DMS114 treated with DMSO at 0.1 percent for 48 hours (cell line): Measurements from ENCODE around the gene ZNF783.
"Not testable (repeated sequence)": the region's sequence is repeated elsewhere in the genome, so short reads cannot be mapped to it uniquely, and the experiment has no call there.

Experiments
- DNase-seq: peaks from one replicate; lab custom pipeline; 2025; ENCODE audit not compliant: unreplicated experiment; lab: John Stamatoyannopoulos, UW

ZNF783 gene

DNA sequence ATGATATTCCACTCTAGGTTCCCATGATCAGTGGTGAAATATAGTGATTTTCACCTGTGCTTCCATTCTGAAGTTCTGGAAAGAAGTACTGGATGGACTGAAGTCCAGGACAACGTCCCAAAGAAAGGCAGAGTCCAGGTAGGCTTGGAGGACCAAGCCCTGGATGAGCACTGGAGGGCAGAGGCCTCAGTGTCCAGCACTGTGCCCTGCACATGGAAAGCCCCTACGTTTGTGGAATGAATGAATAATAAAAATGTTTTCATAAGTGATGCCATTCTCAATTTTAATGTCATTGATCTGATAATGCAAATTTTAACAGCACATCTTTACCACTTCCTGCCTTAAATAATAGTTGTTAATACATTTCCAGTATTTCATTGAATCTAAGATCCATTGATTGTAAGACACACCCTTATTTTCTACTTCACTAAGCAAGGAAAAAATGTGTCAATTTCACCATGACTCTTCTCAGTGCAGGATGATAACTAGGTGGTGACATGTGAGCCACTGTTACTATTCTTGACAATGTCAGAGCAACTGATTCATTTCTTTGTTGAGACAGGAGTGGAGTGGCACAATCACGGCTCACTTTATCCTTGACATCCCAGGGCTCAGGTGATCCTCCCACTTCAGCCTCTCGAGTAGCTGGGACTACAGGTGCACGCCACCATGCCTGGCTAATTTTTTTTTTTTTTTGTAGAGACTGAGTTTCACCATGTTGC is 35.2 kb downstream of the ZNF783 start:
- DNase-seq = no peak

- DNase-seq = no peak
These were observed 38.8 kb downstream of the ZNF783 start for GRCh38 chr7:149300620-149301285.

DNA sequence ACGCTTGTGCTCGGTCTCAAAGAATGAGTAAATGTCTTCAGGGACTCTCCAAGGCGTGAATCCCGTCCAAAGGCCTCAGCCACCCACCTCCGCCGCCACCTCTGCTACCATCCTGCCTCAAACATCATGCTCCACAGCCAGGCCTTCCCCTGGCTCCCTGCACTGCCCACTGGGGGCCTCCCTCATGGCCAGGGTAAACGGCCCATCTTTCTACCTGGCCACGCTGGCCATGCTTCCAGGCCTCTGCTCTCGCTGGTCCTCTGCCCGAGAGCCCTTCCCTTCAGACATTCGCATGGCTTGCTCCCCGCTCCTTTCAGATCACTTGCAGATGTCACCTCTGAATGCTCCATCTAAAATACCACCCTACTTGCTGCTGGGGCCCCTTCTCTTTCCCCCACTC is 40.2 kb downstream of the ZNF783 start:
- DNase-seq = no peak

DNA sequence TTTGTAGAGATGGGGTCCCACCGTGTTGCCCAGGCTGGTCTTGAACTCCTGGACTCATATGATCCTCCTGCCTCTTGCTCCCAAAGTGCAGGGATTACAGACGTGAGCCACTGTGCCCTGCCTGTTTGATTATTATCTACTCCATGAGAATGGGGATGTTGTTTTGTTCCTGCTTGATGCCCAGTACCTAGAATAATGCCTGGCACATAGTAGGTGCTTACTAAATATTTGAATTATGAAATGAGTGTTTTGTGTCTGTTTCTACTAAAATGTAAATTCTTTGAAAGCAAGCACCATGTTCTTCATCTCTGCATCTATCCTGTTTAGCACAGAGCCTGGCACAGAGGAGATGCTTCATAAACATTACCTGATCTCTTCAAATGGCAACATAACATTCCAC is 40.9 kb downstream of the ZNF783 start:
- no peak for DNase-seq

- DNase-seq = no peak
These were observed 42.0 kb downstream of the ZNF783 start for GRCh38 chr7:149304006-149304405.

GRCh38 chr7:149306854-149307253 is 44.9 kb downstream of the ZNF783 start:
- DNase-seq = no peak

DNA sequence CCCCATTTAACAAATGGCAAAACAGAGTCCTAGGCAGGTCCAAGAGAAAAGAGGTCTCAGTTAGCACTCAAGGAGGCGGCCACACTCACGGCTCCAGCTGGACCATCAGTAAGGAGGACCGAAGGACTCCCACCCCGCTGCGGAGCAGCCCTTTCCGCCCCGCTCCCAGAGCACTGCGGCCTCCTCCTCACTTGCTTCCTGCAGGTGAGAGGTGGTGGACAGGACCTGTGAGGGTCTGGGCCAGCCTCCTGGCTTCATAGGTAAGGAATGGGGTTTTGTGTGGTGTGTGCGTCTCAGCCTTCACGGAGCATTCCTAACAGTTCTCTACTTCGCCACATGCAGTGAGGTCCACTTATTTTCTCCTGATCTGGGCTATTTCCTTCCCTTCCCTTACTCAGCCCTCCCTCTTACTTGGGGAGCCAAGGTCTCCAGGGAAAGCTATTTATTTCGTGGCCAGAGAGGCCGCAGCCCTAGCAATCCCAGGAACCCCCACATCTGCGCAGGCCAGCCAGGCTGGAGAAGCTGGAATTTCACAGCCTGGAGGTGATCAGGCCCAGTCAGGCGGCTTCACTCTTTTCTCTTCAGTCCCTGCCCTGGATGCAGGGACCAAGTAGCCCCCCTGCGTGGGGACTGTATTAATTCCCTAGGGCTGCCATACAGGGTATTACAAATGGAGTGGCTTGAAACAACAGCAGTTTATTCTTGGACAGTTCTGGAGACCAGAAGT is 45.9 kb downstream of the ZNF783 start:
- DNase-seq = no peak

GRCh38 chr7:149310113-149310836 is 48.3 kb downstream of the ZNF783 start:
- peak; percentile 84 for DNase-seq

GRCh38 chr7:149310990-149311573 is 49.1 kb downstream of the ZNF783 start:
- DNase-seq = no peak

- DNase-seq = no peak
These were observed 52.0 kb downstream of the ZNF783 start for GRCh38 chr7:149313981-149314380.

DNA sequence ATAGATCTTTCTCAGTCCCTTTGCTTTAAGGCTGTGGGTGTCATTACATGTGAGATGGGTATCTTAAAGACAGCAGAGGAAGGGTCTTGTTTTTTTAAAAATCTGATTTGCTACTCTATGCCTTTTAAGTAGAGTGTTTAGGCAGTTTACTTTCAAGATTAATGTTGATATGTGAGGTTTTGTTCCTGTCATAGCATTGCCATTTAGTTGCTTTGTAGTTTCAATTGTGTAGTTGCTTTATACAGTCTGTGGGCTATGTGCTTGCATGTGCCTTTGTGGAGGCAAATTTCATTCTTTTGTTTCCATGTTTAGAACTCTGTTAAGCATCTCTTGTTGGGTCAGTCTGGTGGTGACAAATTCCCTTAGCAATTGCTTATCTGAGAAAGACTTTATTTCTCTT is 54.6 kb downstream of the ZNF783 start:
- DNase-seq = no peak

DNA sequence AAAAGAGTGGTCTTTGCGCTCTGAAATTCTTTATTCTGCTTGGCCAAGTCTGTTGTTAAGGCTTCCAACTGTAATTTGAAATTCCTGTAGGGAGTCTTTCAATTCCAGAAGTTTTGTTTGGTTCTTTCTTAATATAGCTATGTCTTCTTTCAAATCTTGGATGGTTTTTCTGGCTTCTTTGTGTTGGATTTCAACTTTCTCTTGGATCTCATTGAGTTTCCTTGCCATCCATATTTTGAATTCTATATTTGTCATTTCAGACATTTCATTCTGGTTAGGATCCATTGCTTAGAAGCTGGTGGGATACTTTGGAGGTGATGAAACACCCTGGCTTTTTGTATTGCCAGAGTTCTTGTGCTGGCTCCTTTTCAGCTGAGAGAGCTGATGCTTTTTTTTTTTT is 55.5 kb downstream of the ZNF783 start:
- no peak for DNase-seq

DNA sequence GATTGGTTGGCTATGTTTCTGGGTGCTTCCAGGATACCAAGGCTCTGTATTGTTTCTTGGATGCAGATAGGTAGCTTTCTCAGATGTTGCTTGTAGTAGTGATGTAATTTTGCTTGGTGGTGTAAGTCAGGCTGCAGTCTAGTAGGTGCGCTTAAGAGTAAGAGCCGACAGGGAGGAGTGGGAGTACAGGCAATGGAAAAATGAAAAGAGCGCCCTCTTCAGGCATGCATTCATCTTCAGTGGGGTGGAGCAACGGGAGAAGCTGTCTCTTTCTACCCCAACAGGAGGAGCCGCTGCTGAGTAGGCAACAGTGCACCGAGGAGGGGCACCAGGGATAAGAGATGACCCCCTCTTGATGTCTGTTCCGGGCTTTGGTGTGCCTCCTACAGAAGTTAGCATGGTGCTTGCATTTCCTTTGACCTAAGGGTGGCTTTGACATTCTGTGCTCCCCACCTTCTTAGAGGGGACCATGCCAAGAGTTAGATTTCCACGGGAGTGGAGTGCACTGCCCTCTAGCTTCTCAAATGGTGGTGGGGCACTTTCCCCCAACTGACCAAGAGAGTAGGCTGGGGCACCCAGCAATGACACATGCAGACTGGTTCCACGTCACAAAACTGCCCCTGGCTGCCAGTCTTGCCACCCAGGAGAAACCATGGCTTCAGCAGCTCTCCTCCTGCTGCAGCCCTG is 56.1 kb downstream of the ZNF783 start:
- DNase-seq = no peak

- no peak for DNase-seq
These were observed 57.4 kb downstream of the ZNF783 start for GRCh38 chr7:149319376-149319775.

DNA sequence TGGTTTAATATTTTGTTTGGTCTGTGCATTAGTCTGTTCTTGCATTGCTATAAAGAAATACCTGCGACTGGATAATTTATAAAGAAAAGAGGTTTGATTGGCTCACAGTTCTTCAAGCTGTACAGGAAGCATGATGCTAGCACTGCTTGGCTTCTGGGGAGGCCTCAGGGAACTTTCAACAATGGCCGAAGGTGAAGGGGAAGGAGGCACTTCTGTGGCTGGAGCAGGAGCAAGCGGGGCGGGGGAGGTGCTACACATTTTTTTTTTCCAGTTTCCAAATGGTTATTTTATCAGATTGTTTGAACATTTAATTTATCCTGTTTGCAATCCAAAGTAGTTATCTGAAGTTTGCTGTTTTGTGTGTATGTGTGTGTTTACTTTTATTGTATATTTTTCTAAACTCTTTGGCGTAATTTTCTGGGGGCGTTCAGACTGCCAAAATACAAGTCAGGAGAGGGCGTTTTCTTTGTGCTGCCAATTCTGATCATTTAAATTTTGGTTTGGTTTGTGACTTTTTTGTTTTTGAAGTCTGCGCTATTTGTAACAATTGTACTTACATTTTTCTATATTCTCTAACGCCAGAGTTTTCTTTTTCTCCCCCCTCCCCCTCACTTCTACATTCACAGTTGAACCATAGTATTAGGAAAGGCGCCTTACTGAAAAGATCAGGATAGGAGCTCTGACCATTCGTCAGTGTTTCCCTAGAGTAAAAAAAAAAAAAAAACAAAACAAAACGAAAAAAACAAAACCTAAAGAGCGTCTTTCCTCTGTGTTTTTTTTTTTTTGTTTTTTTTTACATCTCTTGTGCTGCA is 58.5 kb downstream of the ZNF783 start:
- no peak for DNase-seq

DNA sequence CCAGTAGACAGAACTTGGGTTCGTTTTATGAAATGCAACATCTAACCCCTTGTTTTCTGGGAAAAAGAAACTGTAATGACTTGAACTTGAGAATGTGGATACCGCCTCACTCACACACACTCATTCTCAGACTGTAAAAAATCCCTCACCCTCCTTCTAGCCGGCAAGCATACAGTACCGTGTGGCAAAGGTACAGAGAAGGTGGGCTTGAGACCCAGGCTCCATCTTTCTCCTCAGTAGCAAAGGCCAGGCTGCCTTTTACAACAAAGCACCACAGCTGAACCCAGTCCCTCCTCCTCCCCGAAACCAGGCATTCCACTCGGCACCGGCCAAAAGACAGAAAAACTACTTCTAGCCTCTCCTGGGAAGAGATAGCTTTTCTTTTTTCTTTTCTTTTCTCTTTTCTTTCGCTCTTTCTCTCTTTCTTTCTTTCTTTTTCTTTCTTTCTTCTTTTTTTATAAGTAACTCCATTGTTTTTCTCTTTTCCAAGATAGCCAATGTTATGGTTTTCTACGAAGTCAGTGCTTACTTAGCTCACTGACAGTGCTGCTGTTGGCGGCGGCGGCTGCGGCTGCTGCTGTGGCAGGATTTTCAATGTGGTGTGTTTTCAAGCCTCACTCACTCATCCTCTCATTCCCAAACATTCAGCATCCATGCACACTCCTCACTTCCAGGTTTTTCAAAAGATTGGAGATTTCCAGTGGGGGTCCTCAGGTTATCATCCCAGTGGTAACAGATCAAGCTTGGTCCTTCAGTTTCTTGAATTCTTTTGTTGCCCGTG is 59.3 kb downstream of the ZNF783 start:
- DNase-seq = not testable (repeated sequence)

GRCh38 chr7:149321978-149322541 is 60.1 kb downstream of the ZNF783 start:
- DNase-seq = peak; percentile 41

DNA sequence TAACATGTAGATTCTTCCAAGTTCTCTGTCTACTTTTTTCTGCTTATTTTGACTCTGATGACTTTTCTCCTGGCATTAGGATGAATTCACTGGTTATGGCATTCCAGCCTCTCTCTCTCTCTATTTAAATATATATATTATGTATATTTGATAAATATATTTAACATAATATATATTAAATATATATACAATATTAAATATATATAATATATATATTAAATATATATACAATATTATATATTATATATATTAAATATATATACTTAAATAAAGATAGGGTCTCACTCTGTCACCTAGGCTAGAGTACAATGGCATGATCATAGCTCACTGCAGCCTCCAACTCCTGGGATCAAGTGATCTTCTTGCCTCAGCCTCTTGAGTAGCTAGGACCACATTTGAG is 60.7 kb downstream of the ZNF783 start:
- no peak for DNase-seq

DNA sequence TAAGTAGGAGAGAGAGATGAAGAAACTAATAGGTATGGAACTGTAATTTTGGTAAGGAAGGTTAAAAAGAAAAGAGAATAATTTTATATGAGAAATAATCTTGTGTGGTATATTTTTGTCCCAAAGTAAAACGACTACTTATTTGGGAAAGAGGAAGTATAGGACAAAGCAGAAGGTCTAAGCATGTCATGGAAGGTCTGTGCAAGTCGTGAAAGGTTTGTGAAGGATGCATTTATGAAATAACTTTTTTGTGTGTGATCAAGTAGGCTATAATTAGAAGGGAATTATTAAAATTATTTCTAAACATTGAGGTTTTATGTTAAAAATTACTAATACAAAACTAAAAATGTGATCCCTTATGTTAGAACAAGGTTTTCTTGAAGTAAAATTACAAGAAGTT is 63.3 kb downstream of the ZNF783 start:
- DNase-seq = peak; percentile 5
